Measurements from ENCODE around the gene MCRIP2.
"Not testable (repeated sequence)": the region's sequence is repeated elsewhere in the genome, so short reads cannot be mapped to it uniquely, and the experiment has no call there.

- TF ChIP-seq CTCF, POLR2A (IDR thresholded peaks at IDR 0.05): not testable (repeated sequence)
These were observed 49.6 kb downstream of the MCRIP2 start for GRCh38 chr16:691242-691641.
